H54 (cell line): ENCODE measurements around the gene BCO2.
"Not testable (repeated sequence)": the region's sequence is repeated elsewhere in the genome, so short reads cannot be mapped to it uniquely, and the experiment has no call there.

Source experiments
- DNase-seq: peaks from one replicate; pipeline ENCODE4 v3.0.0; 2011; ENCODE audit warnings: low spot score, mixed read lengths; ENCODE audit not compliant: insufficient read length
- FAIRE-seq: peaks from 3 replicates; lab custom pipeline; 2011; peaks lifted over from hg19 to GRCh38; lab: Jason Lieb, UNC
- POLR2A ChIP-seq: IDR thresholded peaks from 2 replicates; pipeline ENCODE4 v1.6.1; 2011; ENCODE audit warnings: low read depth, mild to moderate bottlenecking, low read length

Gene BCO2

DNA sequence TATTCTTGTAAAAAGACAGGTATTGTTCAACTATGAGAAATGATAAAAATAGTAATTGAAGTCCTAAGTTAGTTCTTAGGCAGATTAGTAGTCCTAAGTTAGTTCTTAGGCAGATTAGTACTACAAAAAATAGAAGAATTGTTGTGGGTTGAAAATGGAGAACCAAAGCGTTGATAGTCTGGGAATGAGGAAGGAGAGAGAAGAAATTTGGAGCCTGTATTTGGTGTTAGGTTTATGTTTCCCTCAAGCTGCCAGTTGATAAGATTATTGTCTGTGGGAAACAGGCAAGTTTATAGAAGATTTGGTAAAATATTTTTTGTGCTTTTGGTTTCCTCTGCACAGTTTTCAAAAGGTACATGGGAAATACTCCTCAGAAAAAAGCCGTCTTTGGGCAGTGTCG, 3.6 kb downstream of the BCO2 start:
- FAIRE-seq, result no peak
- no peak for DNase-seq
- no peak for TF ChIP-seq POLR2A

DNA sequence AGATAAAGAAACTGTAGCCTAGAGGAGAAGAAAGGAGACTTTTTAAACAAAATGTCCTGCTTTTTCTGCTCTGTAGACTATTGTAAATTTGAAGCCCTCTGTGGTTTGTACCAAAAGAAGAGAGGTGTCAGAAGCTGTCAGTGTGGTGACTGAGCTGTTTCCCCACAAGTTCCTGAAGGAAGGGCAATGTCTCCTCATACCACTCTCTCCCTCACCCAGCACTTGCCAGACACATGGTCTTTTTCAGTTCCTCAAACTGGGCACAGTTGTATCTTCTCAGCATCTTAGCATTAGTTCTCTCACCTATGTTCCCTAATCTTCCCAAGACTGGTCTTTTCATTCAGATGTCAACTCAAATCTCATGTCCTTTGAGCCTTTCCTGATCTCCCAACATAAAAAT, 4.3 kb downstream of the BCO2 start:
- FAIRE-seq, result no peak
- DNase-seq, result no peak
- TF ChIP-seq POLR2A, result no peak

DNA sequence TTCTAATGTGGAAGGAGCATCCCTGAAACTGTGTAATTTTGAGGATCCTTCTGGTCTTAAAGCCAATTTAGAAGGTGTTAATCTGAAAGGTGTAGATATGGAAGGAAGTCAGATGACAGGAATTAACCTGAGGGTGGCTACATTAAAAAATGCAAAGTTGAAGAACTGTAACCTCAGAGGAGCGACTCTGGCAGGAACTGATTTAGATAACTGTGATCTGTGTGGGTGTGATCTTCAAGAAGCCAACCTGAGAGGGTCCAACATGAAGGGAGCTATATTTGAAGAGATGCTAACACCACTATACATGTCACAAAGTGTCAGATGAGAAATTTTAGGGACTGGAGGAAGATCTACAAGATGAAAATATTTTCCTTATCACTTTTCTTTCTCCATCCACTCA, 7.6 kb downstream of the BCO2 start:
- no peak for TF ChIP-seq POLR2A
- no peak for FAIRE-seq
- no peak for DNase-seq

DNA sequence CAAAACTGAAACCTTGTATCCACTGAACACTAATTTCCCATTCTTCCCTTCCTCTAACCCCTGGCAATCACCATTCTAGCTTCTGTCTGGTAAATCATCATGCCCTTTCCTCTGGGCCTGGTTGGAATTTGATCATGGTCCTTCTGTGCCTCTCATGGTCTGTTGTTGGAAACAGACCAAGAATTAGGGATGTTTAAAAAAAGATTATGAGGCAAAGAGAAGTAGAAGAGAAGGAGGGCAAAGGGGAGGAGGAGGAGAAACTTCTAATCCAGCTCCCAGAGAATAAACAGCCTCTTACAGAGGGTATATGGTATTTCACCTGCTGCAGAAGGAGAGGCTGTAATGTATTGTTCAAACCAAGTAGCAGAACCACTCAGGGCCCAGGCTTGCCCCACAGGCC, 10.6 kb downstream of the BCO2 start:
- no peak for TF ChIP-seq POLR2A
- DNase-seq (no peak), FAIRE-seq (no peak)

DNA sequence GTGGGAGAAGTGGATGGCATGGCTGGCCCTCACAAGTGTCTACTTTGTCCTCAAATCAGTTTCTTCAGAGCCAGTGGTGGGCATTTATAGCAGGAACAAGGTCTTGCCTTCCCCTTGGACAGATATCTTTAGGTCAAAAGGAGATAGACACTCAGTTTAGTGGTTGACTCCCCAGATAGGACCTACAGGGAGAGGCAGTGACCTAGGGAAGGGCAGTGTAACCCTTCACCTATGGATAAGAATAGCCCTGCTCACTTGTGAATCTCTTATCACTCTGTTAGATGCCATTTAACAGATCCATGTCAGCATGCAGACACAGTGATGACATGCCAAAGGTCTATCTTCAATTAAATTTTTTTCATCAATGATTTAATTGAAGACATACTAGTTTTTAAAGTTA, 11.0 kb downstream of the BCO2 start:
- no peak for FAIRE-seq
- no peak for TF ChIP-seq POLR2A
- no peak for DNase-seq

DNA sequence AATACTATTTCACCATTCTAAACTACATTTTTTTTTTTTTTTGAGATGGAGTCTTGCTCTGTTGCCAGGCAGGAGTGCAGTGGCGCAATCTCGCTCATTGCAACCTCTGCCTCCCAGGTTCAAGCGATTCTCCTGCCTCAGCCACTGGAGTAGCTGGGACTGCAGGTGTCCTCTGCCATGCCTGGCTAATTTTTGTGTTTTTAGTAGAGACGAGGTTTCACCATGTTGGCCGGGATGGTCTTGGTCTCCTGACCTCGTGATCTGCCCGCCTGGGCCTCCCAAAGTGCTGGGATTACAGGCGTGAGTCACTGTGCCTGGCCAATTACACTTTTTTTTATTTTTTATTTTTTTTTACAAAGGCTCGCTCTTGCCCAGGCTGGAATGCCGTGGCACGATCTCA, 19.8 kb downstream of the BCO2 start:
- FAIRE-seq, DNase-seq: not testable (repeated sequence)

DNA sequence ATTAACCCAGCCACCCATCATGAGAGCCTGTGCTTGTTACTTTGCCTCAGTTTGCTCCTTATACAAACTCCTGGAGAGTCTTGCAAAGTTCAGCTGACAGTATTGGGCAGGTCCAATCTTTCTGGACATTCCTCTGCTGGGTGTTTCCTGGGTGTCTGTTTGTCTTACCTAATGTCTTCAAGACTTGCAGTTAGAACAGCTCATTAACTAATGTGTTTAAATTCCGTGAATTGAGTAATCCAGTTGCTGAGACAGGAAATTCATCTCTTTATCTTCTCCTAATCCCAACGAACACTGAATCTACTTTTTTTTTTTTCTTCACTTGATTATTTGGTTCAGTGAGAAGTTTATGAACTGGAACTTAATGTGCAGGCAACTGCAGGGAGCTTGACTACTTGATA, 20.6 kb downstream of the BCO2 start:
- no peak for FAIRE-seq
- no peak for DNase-seq
- TF ChIP-seq POLR2A, result no peak

DNA sequence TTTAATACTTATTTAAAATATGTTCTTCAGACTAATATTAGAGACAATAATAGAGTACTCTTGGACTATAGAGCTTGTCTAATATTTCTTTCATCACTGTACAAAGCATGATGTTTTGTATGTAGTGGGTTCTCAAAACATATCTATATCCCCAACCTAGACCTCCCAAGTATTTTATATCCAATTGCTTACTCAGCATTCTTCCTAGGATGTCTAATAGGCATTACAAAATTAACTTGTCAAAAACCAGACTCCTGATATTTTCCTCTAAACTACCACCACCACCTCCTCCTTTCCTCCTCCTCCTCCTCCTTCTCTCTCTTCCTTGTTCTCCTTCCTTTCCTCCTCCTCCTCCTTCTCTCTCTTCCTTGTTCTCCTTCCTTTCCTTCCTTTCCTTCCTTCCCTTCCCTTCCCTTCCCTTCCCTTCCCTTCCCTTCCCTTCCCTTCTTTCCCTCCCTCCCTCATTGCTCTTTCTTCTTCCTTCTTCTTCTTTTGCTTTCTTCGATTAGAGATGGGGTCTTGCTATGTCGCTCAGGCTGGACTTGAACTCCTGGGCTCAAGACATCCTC, 21.3 kb downstream of the BCO2 start:
- TF ChIP-seq POLR2A, result no peak
- DNase-seq (no peak), FAIRE-seq (no peak)

DNA sequence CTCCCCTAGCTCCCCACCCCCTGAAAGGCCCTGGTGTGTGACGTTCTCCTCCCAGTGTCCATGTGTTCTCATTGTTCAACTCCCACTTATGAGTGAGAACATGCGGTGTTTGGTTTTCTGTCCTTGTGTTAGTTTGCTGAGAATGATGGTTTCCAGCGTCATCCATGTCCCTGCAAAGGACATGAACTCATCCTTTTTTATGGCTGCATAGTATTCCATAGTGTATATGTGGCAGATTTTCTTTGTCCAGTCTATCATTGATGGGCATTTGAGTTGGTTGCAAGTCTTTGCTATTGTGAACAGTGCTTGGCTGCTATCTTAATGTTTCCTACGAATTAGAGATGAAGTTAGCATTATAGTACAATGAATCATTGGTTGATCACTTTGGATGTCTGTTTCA, 23.8 kb downstream of the BCO2 start:
- FAIRE-seq, DNase-seq: not testable (repeated sequence)

DNA sequence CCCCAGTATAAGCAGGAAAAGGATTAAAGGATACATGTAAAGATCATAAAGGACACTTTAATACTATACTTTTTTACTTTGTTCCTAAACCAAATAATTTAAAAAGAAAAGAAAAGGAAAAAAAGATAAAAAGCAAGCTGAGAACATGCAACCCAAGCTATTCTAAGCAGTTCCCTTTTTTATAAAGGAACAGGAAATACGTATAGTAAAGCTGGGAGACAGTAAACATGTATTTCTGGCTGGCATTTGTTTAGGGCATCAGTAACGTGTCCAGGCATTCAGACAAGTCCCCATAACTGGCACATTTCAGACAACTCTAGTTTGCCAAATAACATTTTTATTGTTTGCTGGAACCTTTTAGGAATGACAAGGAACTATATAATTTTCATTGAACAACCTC, 24.9 kb downstream of the BCO2 start:
- FAIRE-seq, result no peak
- TF ChIP-seq POLR2A, result no peak
- no peak for DNase-seq

DNA sequence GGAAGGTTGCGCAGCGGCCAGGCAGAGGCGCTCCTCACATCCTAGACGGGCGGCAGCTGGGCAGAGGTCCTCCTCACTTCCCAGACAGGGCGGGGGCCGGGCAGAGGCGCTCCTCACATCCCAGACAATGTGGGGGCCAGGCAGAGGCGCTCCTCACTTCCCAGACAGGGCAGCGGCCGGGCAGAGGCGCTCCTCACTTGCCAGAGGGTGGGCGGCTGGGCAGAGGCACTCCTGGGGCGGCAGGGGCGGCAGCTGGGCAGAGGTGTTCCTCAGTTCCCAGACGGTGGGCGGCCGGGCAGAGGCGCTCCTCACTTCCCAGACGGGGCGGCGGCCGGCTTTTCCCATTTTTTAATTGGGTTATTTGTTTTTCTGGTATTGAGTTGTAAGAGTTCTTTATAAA, 30.8 kb downstream of the BCO2 start:
- TF ChIP-seq POLR2A, result no peak
- no peak for FAIRE-seq
- no peak for DNase-seq

DNA sequence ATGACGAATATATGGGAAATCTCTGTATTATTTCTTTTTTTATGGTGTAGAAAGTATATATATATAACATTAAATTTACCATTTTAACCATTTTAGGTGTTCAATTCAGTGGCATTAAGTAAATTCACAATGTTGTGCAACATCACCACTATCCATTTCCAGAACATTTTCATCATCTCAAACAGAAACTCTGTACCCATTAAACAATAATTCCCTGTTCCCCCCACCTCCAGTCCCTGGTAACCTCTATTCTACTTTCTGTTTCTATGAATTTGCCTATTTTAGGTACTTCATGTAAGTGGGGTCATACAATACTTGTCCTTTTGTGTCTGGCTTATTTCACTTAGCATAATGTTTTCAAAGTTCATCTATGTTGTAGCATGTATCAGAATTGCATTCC, 35.6 kb downstream of the BCO2 start:
- DNase-seq (no peak), FAIRE-seq (no peak)
- no peak for TF ChIP-seq POLR2A

DNA sequence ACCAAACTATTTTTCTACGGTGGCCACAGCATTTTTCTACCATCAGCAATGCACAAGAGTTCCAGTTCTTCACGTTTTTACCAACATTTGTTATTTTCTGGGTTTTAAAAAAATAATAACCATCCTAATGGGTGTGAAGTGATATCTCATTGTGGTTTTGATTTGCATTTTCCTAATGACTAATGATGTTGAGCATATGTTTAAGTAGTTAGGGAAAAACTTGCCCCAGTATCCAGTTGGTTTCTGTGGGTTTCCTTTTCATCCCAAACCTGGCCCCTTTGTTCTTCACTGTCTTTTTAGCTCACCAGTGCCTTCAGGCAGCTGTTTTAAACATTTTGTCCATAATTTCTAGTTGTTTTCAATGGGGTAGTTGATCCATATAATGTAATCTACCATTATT, 36.2 kb downstream of the BCO2 start:
- no peak for TF ChIP-seq POLR2A
- no peak for FAIRE-seq
- DNase-seq, result no peak

DNA sequence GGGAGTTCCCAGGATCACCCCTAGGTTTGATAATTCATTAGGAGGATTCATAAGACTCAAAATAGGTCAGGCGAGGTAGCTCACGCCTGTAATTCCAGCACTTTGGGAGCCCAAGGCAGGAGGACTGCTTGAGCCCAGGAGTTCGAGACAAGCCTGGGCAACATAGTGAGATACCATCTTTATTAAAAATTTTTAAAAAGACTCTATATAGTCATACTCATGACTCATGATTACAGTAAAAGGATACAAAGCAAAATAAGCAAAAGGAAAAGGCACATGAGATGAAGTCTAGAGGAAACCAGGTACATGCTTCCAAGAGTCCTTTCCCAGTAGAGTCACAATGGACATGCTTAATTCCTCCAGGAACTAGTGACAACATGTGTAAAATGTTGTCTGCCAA, 37.0 kb downstream of the BCO2 start:
- no peak for TF ChIP-seq POLR2A
- FAIRE-seq, result no peak
- no peak for DNase-seq

DNA sequence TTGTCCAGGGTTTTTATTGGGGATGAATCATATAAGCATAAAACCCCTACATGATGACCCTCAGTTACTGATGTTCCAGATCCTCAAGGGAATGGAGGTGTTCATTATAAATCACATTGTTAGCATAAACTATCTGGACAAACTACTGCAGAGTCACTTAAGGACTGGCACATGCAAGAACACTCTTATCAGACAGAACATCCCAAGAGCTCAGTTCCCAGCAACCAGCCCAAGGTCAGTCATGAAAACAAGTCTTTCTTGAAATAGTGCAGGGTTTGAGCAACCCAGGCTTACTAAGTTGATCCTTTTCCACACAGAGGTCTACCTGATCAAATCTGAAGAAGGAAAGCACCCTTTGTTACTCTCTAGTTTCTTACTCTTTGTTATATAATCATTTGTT, 37.4 kb downstream of the BCO2 start:
- TF ChIP-seq POLR2A, result no peak
- FAIRE-seq (no peak), DNase-seq (no peak)

DNA sequence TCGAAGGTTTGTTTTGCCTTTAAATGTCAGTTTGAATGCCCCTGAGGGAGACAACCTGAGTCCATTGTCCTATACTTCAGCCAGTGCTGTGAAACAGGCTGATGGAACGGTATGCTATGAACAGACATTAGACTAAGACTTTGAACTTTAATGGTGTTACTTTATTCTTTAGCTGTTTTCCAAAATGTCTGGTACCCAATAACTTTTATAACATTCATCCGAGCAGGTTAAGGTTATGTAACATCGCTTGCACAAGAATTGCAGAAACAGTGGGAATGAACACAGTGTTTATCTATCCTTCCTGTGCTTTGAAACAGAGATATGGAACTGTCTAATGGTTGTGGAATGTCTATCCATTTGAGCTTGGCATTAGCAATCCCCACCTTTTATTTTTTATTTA, 38.4 kb downstream of the BCO2 start:
- FAIRE-seq (no peak), DNase-seq (no peak)
- no peak for TF ChIP-seq POLR2A

DNA sequence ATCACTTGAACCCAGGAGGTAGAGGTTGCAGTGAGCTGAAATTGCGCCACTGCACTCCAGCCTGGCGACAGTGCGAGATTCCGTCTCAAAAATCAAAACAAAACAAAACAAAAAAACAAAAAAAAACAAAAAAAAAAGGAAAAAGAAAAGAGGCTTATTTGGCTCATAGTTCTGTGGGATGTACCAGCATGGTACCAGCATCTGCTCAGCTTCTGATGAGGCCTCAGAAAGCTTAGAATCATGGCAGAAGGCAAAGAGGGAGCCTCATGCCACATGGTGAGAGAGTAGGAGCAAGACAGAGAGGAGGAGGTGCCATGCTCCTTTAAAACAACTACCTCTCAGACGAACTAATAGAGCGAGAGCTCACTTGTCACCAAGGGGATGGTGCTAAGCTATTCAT, 40.3 kb downstream of the BCO2 start:
- no peak for DNase-seq
- FAIRE-seq, result no peak
- TF ChIP-seq POLR2A, result no peak
